DOHH2 (cell line): ENCODE results near the gene ADAM8.

Experiments
- CTCF ChIP-seq: fragments of 200-600 bp; sonication (generic); IDR thresholded peaks from one replicate; pipeline ENCODE4 v1.5.1; 2014; ENCODE audit warnings: antibody characterized with exemption, mild to moderate bottlenecking, low read depth, low read length; ENCODE audit not compliant: poor library complexity, severe bottlenecking
- EZH2phosphoT487 ChIP-seq: fragments of 200-600 bp; sonication (generic); IDR thresholded peaks from 2 replicates; pipeline ENCODE4 v1.6.1; 2017; ENCODE audit warnings: borderline replicate concordance, mild to moderate bottlenecking, antibody characterized with exemption, low read length, moderate library complexity, mixed read lengths

DNA sequence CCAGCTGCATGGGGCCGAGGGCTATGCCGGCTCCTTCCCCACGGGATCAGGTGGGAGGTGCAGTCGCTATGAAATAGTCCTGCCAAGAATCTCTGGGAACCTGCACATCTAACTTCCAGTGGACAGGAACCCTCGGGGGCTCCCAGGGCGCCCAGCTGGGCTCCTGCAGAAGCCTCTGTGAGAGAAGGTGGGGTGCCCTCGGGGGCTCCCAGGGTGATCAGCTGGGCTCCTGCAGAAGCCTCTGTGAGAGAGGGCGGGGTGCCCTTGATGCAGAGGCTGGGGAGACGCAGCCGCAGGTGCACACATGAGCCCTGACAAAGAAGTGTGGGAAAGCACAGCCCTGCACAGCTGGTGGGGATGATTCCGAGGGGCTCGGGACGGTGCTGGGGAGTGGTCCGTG lies 33.1 kb downstream of the ADAM8 start:
- no peak for TF ChIP-seq CTCF
- no peak for TF ChIP-seq EZH2phosphoT487
